ENCODE data around the gene ASCC3.

GRCh38 chr6:100469101-100469859, 411.8 kb downstream of the ASCC3 start:
- TF ChIP-seq GATA3 (IDR thresholded peaks at IDR 0.05; ENCODE audit: low read depth, low read length) (no peak), GATA2 (IDR thresholded peaks at IDR 0.05; ENCODE audit: low read depth, low read length) (no peak)

Measured in SH-SY5Y (cell line).